ENCODE measurements around the gene CABLES1.

CABLES1 gene

GRCh38 chr18:23211146-23211545, 75.9 kb downstream of the CABLES1 start:
- no peak for DNase-seq (ENCODE audit: low read depth in 3 of 3, low spot score in 1 of 3)

GRCh38 chr18:23212161-23212560, 76.9 kb downstream of the CABLES1 start:
- no peak for DNase-seq (ENCODE audit: low read depth in 3 of 3, low spot score in 1 of 3)

GRCh38 chr18:23213200-23213599, 77.9 kb downstream of the CABLES1 start:
- no peak for DNase-seq (ENCODE audit: low read depth in 3 of 3, low spot score in 1 of 3)

DNA sequence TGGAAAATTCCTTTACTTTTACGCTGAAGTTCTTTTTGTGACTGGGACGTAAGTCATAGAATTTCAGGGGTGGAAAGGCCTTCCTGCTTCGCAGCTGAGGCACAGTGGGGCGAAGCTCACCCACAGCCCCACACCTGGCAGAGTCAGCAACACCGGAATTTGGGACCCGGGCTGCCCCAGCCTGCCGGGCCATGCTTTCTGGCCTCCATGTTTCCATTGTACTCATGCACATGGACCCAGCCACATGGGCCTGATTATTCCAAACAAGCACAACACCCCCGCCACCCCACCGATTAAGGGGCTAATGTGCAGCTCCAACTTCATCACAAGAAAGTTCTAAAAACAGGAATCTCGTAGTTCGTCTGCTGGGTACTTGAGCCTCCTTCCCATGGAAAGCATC, 82.5 kb downstream of the CABLES1 start:
- DNase-seq (ENCODE audit: low read depth in 3 of 3, low spot score in 1 of 3), result no peak

DNA sequence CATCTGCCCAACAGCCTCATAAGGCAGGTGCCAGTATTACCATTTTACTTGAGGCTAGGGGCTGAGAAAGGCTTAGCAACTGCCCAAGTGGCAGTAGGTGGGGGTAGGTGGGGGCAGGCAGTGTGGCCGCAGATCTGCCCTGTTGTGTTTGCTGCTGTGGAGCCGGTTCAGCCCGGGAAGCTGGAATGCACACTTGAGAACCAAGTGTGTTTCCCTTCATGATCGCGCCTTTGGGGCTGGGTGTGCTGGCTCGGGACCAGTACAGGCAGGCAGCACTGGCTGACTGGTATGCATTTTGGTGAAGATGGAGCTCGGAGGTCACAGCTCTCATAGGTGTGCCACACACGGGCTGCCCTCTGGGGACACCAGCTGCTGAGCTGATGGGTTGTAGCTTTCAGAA, 85.1 kb downstream of the CABLES1 start:
- no peak for DNase-seq (ENCODE audit: low read depth in 3 of 3, low spot score in 1 of 3)

GRCh38 chr18:23223641-23224040, 88.4 kb downstream of the CABLES1 start:
- no peak for DNase-seq (ENCODE audit: low read depth in 3 of 3, low spot score in 1 of 3)

GRCh38 chr18:23225503-23225902, 90.2 kb downstream of the CABLES1 start:
- DNase-seq (ENCODE audit: low read depth in 3 of 3, low spot score in 1 of 3), result no peak

DNA sequence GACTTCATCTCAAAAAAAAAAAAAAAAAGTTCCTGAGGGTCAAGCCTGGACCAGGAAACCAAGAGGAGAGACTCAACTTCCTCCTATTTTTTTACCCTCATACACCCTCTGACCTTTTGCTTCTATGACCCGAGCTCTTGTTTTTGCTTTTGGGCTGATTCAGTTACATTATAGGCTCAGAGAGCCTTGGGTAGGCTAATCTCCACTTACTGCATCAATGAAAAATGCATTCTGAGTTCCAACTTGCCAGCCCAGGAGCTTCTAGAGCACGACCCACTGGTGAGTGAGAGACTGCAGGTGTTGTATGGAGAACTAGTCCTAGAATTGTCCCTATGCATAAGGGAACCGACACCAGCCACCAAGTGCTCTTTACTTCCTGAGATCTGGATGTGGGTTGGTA, 91.1 kb downstream of the CABLES1 start:
- DNase-seq (ENCODE audit: low read depth in 3 of 3, low spot score in 1 of 3), result no peak

DNA sequence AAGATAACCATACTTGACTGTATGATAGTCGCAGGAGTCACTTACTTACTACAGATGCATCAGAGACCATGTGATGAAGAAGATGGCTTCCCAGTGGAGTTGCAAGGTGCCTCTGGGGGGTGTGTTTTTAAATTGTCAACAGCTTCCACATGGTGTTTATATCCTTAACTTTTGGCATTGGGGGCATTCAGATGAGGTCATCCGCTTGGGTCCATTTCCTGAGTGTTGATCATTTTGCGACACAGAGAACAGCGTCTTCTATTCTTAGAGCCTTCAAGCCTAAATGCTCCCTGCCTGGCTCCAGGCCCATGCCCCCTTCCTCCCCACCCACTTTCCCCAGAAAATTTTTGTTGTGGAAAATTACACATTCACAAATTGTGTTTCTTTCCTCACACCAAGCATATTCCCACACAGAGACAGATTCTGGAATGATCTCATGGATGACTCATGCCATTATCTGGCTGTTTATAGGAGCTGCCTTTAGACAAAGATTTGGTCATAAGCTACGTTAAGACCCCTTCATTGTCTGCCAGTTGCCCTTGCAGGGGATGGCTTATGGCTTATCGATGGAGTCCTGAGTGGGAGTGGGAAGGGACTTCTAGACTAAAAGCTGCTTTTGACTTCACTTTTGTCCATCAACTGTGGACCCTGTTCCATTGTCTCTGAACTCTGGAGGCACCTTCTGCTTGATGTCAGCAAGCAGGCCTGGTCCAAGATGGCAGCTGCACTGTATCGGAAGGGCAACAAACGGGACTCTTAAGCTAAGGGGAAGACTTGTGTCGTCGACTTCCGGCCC, 91.8 kb downstream of the CABLES1 start:
- DNase-seq (ENCODE audit: low read depth in 3 of 3, low spot score in 1 of 3), result no peak

- no peak for DNase-seq (ENCODE audit: low read depth in 3 of 3, low spot score in 1 of 3)
These were observed 92.4 kb downstream of the CABLES1 start for GRCh38 chr18:23227726-23228070.

DNA sequence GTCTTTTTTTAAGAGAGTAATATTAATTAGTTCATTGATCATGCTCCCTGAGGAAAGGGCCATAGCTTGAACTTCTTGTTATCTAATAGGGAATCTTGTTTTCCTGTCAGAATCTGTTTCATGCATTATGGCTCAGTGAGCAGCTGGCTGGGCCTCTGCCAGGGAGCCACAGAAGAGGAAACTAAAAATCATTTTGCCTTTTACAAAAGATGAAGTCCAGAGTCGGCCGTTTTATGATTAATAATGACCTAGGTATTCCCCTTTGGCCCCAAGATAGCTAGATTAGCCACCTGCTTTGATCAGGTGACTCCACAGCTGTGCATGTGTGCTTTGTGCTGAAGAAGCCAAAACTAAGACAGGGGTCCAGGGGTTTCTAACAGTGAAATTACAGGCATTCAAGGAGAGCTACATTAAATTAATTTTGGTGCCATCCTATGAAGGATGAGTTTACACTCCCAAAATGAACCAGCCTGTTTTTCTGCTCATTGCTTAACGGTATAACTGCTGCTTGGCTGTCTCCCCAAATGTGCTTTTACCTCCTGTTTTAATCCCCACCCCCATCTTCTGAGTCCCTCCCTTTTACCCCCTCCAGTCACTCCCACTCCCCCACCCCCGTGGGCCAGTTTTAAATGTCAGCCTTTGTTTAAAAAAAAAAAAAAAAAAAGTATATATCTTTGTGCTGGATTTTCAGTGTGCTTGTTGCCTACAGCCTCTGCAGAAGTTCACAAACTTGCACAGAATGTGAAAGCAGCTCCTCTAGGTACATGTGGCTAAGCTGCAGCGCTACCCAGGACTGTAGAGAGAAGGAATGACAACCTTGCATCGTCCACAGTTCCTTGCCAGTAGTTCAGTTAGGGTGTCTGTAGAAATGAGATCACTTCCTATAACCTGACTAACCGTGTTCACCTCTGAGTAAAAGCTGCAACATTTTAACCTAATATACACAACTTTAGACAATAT, 93.1 kb downstream of the CABLES1 start:
- DNase-seq (ENCODE audit: low read depth in 3 of 3, low spot score in 1 of 3), result no peak

GRCh38 chr18:23229472-23229871, 94.2 kb downstream of the CABLES1 start:
- no peak for DNase-seq (ENCODE audit: low read depth in 3 of 3, low spot score in 1 of 3)

GRCh38 chr18:23230686-23231085, 95.4 kb downstream of the CABLES1 start:
- DNase-seq (ENCODE audit: low read depth in 3 of 3, low spot score in 1 of 3), result no peak

DNA sequence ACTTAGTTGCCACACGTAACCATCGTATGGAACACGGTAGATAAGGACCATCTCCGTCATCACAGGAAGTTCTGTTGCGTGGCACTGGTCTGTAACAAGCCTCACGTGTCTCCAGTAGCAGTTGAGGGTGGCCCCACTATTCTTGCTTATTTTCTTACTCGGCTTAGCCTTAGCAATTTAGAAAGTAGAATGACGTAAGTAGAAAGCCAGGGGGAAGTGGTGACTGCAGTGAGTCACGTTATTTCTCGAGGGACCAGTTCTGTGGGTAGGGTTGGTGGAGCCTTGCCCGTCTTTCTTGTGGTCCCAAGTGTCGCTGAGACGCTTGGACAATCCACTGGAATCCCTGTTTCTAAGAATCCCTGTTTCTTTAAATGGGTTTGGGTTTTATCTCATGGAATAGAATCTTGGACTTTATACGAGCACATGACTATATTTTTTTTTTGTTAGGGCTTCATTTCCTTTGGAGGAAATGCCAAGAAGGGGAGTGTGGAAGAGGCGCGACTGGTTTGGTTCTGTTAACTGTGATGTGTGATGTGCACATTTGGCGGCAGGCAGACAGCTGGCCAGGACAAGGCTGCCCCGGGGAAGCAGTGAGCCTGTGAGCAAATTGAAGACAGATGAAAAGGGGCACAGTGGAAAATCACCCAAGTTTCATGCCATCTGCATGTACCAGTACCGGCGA, 96.2 kb downstream of the CABLES1 start:
- peak; percentile 17 to 54 (median 44) for DNase-seq (ENCODE audit: low read depth in 3 of 3, low spot score in 1 of 3)

DNA sequence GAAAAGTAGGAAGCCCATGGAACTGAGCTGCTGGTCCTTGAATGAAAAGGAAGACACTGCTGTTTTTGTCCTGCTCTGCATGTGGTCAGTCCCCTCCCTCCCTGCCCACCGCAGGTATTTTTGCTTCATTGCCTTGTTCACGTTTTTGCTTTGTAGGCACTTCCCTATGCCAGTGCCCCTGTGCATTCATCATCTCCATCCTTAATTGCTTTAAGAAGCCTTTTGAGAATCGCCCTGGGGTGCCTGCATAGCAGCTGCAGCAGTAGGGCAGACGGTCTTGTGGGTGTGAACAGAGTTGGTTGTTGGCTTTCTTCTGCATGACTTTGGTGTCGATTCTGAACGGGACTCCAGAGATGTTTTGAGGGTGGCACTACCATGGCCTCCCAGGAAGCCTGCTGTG, 97.0 kb downstream of the CABLES1 start:
- DNase-seq (ENCODE audit: low read depth in 3 of 3, low spot score in 1 of 3), result no peak

DNA sequence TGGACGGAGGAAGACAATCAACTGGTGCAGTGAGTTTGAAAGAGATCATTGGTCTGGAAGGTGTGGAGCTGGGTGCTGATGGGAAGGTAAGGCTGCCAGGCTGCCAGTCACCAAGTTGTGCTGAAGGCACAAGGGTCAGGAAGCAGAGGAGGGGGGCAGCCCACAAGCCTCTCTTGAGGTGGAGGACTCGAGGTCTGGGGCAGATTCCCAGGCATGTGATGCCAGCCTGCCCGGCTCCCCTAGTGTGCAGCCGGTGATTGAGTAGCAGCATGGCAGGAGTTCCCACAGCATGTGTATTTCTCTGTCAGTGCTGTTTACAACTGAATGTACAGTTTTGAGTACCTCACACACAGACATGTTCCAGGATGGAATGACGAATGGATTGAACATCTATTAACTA, 99.3 kb downstream of the CABLES1 start:
- no peak for DNase-seq (ENCODE audit: low read depth in 3 of 3, low spot score in 1 of 3)

GRCh38 chr18:23235336-23235735, 100.1 kb downstream of the CABLES1 start:
- no peak for DNase-seq (ENCODE audit: low read depth in 3 of 3, low spot score in 1 of 3)

- DNase-seq (ENCODE audit: low read depth in 3 of 3, low spot score in 1 of 3), result no peak
These were observed 100.6 kb downstream of the CABLES1 start for GRCh38 chr18:23235860-23236259.

DNA sequence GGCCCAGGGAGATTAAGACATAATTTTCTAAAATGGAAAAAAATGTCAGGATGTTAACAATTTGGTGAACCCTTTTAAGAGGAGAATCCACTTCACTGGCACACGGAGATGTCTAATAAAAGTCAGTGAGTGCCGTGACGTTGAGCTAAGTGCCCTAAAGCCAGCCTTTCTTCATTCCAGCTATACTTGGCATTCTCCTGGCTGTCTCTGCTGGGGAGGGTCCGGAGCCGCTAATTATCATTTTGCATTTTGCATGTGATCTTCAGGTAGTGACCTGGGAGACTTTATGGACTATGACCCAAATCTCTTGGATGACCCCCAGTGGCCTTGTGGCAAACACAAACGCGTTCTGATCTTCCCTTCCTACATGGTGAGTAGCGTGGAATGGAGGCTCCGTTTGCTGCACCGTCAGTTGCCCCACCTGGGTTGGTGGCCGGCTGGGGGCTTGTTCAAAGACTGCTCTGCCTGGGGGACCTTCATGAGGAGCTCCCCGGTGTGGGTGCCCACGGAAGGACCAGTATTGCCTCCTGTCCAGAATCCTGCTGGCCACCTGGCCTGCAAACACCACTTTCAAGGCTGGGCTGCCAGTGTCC, 101.7 kb downstream of the CABLES1 start:
- DNase-seq (ENCODE audit: low read depth in 3 of 3, low spot score in 1 of 3), result no peak

DNA sequence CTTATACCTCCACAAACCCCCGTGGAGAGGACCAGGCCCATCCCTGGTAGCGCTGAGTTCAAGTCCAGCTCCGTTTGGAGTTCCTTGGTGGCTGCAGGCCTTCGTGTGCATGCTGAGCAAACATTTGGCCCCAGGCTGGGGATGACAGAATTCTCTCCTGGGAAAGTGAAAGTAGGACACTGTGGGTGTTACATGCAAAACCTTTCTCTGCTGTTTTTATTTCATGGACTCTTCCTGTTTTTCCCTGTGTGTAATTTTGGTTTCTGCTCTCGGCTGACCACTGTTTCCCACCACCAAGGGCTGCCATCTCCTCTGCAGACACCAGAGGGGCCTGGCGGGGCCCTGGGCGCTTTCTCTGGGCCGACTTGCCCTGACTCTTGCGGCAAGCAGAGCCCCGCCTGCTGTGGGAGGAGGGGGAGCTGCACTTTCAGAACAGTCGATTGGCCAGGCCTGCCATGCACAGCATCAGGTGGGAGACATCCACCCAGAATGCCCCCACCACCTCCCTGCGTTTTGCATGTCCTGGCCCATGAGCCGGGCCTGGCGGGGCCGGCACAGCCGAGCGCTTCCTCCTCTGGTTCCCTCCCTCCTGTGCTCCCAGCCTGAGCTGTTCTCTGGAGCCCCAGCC, 102.4 kb downstream of the CABLES1 start:
- peak in 1 of 3 donors; percentile 14 for DNase-seq (ENCODE audit: low read depth in 3 of 3, low spot score in 1 of 3)

DNA sequence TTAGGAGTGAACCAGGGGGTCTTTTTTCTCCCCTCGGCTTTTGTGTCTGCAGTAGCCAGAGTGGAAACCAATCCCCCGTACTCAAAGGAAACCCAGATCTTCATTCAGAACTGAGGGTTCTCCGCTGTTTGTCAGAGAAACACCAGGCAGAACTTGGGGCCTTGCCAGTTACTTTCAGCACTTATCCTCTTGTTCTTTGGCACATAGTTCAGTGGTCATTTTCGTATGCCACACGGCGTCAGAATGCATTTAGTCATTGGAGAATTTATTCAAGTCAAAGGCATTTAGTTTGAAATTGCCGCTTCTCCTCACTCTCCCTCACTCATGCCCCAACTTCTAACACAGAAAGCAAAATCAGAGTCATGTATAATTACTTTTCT, 102.9 kb downstream of the CABLES1 start:
- no peak for DNase-seq (ENCODE audit: low read depth in 3 of 3, low spot score in 1 of 3)
